ENCODE measurements around the gene SLC7A1.

DNA sequence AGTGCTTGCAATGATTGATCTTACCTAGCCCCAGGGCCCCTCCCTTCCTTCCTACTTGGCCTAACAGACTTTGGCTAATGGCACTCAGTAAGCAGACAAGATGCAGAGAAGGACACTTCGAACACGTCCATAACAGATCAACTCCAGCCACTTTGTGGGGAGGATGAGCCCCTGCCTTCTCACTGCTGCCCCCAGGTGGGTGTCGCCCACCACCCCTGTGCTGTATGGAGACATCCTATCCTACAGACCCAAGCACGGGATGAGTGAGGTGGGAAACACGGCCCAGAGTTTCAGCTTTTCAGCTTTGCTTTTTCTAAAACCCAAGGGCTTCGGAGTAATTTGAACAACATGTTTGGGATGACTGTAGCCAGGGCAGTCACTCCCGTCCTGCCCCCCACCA, 5.5 kb downstream of the SLC7A1 start:
- TF ChIP-seq, protein P1, sequence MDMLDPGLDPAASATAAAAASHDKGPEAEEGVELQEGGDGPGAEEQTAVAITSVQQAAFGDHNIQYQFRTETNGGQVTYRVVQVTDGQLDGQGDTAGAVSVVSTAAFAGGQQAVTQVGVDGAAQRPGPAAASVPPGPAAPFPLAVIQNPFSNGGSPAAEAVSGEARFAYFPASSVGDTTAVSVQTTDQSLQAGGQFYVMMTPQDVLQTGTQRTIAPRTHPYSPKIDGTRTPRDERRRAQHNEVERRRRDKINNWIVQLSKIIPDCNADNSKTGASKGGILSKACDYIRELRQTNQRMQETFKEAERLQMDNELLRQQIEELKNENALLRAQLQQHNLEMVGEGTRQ (CRISPR knock-in tag; IDR thresholded peaks at IDR 0.05) = no peak
- TF ChIP-seq, protein P2, sequence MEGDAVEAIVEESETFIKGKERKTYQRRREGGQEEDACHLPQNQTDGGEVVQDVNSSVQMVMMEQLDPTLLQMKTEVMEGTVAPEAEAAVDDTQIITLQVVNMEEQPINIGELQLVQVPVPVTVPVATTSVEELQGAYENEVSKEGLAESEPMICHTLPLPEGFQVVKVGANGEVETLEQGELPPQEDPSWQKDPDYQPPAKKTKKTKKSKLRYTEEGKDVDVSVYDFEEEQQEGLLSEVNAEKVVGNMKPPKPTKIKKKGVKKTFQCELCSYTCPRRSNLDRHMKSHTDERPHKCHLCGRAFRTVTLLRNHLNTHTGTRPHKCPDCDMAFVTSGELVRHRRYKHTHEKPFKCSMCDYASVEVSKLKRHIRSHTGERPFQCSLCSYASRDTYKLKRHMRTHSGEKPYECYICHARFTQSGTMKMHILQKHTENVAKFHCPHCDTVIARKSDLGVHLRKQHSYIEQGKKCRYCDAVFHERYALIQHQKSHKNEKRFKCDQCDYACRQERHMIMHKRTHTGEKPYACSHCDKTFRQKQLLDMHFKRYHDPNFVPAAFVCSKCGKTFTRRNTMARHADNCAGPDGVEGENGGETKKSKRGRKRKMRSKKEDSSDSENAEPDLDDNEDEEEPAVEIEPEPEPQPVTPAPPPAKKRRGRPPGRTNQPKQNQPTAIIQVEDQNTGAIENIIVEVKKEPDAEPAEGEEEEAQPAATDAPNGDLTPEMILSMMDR (IDR thresholded peaks at IDR 0.05) = no peak
- TF ChIP-seq SOX15 (CRISPR knock-in tag; IDR thresholded peaks at IDR 0.05) (no peak), RELA (CRISPR knock-in tag; IDR thresholded peaks at IDR 0.05; ENCODE audit: borderline replicate concordance) (no peak), NR1H2 (CRISPR knock-in tag; IDR thresholded peaks at IDR 0.05) (no peak), ZNF416 (CRISPR knock-in tag; IDR thresholded peaks at IDR 0.05) (no peak), NFATC4 (CRISPR knock-in tag; IDR thresholded peaks at IDR 0.05) (no peak), FOXP1 (CRISPR knock-in tag; IDR thresholded peaks at IDR 0.05; ENCODE audit: borderline replicate concordance) (no peak), CREB1 (CRISPR knock-in tag; IDR thresholded peaks at IDR 0.05) (no peak), ZNF263 (CRISPR knock-in tag; IDR thresholded peaks at IDR 0.05; ENCODE audit: low read depth) (no peak), MLX (CRISPR knock-in tag; IDR thresholded peaks at IDR 0.05) (no peak), ATF3 (CRISPR knock-in tag; conservative IDR thresholded peaks at IDR 0.05) (no peak)
- TF ChIP-seq, protein P3, sequence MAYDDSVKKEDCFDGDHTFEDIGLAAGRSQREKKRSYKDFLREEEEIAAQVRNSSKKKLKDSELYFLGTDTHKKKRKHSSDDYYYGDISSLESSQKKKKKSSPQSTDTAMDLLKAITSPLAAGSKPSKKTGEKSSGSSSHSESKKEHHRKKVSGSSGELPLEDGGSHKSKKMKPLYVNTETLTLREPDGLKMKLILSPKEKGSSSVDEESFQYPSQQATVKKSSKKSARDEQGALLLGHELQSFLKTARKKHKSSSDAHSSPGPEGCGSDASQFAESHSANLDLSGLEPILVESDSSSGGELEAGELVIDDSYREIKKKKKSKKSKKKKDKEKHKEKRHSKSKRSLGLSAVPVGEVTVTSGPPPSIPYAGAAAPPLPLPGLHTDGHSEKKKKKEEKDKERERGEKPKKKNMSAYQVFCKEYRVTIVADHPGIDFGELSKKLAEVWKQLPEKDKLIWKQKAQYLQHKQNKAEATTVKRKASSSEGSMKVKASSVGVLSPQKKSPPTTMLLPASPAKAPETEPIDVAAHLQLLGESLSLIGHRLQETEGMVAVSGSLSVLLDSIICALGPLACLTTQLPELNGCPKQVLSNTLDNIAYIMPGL (CRISPR knock-in tag; IDR thresholded peaks at IDR 0.05) = no peak
- TF ChIP-seq, protein P4, sequence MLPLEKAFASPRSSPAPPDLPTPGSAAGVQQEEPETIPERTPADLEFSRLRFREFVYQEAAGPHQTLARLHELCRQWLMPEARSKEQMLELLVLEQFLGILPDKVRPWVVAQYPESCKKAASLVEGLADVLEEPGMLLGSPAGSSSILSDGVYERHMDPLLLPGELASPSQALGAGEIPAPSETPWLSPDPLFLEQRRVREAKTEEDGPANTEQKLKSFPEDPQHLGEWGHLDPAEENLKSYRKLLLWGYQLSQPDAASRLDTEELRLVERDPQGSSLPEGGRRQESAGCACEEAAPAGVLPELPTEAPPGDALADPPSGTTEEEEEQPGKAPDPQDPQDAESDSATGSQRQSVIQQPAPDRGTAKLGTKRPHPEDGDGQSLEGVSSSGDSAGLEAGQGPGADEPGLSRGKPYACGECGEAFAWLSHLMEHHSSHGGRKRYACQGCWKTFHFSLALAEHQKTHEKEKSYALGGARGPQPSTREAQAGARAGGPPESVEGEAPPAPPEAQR (CRISPR knock-in tag; IDR thresholded peaks at IDR 0.05) = no peak

Data from WTC11 (cell line).